Fibroblast of the aortic adventitia (primary cell): ENCODE measurements around the gene SLCO4A1. TPM values are rescaled to one million over a fixed set of nuclear protein-coding genes. Genes with fewer than 3 reads are reported as not detected.
A peak's percentile ranks its signal among the peaks of the same experiment; 100 is the strongest.

Experiments used
- DNase-seq: peaks from one replicate; pipeline ENCODE4 v3.0.0-alpha.2; 2010; ENCODE audit warnings: low read depth
- H3K4me3 ChIP-seq: 2 replicates; pipeline ENCODE4 v1.5.1; 2011; ENCODE audit warnings: low read depth, mild to moderate bottlenecking, control low read depth, low read length, moderate library complexity
- total RNA-seq: library from RNA; depleted of rRNA; stranded (reverse); fragments of >200 nt; gene quantifications from 2 replicates; pipeline ENCODE4 v1.2.3, GENCODE V29; 2012; ENCODE audit warnings: low replicate concordance
- TF ChIP-seq, protein P1 (sequence below): IDR thresholded peaks from 2 replicates; pipeline ENCODE4 v1.5.1; 2011; ENCODE audit warnings: mild to moderate bottlenecking, low read length, control low read depth, inconsistent platforms; ENCODE audit not compliant: insufficient read depth

Gene SLCO4A1
- total RNA-seq, 1 donor: 0.72 TPM

- no peak for DNase-seq
- H3K4me3 ChIP-seq: no peak overlapping the region
- TF ChIP-seq, protein P1, sequence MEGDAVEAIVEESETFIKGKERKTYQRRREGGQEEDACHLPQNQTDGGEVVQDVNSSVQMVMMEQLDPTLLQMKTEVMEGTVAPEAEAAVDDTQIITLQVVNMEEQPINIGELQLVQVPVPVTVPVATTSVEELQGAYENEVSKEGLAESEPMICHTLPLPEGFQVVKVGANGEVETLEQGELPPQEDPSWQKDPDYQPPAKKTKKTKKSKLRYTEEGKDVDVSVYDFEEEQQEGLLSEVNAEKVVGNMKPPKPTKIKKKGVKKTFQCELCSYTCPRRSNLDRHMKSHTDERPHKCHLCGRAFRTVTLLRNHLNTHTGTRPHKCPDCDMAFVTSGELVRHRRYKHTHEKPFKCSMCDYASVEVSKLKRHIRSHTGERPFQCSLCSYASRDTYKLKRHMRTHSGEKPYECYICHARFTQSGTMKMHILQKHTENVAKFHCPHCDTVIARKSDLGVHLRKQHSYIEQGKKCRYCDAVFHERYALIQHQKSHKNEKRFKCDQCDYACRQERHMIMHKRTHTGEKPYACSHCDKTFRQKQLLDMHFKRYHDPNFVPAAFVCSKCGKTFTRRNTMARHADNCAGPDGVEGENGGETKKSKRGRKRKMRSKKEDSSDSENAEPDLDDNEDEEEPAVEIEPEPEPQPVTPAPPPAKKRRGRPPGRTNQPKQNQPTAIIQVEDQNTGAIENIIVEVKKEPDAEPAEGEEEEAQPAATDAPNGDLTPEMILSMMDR: no peak
Observed at GRCh38 chr20:62701161-62702012, 59.1 kb downstream of the SLCO4A1 start.

DNA sequence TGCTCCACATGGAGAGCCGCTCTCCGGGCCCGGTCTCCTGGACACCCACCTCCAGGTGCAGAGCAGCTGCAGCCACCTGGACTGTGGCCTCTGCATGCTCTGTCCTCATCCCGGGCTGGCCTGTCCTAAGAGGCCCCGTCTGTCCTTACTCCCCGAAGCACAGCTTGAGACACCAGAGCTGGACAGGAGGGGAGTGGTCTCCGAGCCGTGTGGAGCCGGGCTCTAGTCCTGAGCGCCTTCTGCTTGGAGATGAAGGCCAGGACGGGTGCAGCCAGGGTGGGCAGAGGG, 59.7 kb downstream of the SLCO4A1 start:
- no peak overlapping the region for H3K4me3 ChIP-seq
- TF ChIP-seq, protein P1: no peak
- no peak for DNase-seq

- H3K4me3 ChIP-seq: no peak overlapping the region
- TF ChIP-seq, protein P1: peak; percentile 62
- DNase-seq: peak; percentile 91
Observed at GRCh38 chr20:62702895-62703852, 60.9 kb downstream of the SLCO4A1 start.

DNA sequence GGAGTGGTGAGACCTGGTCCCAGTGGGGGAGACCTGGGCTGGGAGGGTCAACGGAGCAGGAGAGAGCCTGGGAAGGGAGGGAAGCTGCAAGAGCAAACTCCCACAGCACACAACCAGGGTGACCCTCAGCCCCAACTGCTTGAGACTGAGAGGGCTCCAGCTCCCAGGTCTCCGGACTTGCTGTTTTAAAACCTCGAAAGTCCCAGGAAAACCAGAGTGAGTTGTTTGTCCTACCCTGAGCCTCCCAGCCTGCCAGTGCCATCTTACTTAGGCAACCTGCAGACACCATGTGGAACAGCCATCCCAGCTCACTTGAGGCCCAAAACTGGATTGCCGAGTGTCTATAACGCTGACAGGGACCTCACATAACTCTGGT, 61.5 kb downstream of the SLCO4A1 start:
- TF ChIP-seq, protein P1: no peak
- no peak for DNase-seq
- no peak overlapping the region for H3K4me3 ChIP-seq

DNA sequence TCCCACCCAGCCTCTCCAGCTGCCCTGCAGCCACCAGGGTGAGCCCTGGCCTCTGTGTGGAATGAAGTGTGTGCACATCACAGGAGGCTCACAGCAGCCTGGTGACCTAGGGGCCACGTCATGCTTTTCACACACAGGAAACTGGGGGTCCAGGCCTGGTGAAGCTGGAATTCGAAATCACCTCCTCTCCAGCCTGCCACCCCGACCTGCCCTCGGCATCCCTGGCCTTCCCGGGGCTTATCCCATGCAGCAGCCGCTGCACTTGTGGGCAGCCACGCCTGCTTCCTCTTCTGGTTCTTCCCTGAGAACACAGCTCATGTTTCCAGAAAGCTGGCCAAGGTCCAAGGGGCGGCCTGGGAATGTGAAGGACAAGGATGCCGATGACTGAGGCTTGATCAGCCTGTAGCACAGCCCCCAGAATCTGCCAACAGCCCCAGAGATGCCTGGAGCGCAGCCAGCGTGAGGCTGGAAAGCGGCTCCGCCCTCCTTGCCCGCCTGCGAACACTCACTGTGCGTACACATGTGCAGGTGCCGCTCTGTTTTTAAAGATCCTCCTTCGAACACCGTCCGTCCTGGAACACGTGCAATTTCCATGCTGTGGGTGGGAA, 62.1 kb downstream of the SLCO4A1 start:
- no peak overlapping the region for H3K4me3 ChIP-seq
- TF ChIP-seq, protein P1: peak; percentile 22

DNA sequence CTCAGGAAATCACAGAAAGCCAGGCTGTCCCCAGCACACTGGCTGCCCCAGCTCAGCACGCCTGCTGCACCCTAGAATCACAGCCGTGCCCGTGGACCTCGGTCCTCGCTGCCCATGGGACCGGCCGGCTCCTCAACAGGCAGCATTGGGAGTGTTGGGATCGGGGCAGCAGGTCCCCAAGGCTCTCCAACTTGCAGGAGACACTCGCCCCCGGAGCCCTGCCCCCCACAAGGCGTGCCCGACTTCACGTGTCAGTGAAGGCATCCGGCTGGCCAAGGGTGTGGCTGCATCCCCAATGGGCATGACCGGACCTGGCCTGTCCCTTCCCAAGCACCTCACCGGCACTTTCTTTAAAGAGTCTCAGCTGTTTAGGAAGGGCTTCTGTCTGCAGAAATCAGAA, 63.3 kb downstream of the SLCO4A1 start:
- no peak for DNase-seq
- TF ChIP-seq, protein P1: no peak
- no peak overlapping the region for H3K4me3 ChIP-seq

More for the DNA sequence above, 62.1 kb downstream of the SLCO4A1 start:
- peak; percentile 94 for DNase-seq
